Measurements from ENCODE around the gene SLC22A31. TPM values are rescaled to one million over a fixed set of nuclear protein-coding genes. Genes with fewer than 3 reads are reported as not detected.

The SLC22A31 gene
- total and polyA plus RNA-seq, 2 experiments from 2014 or later = 2.1 to 13.8 TPM

DNA sequence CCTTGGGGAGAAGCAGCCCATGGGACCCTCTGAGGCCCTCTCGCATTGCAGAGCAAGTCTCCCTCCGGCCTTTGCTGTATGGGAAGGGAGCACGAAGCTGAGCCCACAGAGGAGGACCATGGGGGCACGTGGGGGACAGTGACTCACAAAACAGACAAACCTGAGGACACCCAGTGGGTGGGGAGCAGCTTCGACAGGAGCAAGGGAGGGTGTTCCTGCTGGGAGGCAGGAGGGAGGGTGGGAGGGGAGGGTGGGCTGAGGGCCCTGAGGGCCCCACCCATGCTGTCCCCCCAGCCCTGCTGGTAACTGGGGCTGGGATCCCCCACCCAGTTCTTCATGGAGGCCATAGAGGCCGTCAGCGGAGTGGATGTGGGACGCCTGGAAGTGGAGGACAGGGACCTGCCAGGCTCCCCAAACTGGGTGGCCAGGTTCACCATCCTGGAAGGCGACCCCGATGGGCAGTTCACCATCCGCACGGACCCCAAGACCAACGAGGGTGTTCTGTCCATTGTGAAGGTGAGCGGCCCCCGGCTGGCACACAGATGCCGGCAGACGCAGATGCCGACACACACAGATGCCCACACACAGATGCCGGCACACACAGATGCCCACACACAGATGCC lies 12.5 kb downstream of the SLC22A31 start:
- Mint-ChIP-seq H3K27ac (no peak overlapping the region), H3K4me3 (no peak overlapping the region)
- H3K4me3 ChIP-seq = no peak overlapping the region

More for the DNA sequence above, 12.5 kb downstream of the SLC22A31 start:
- no peaks in the 10 kb centered on the region for H3K4me1 ChIP-seq (ENCODE audit: insufficient read depth)
- no peaks in the 10 kb centered on the region for H3K36me3 Mint-ChIP-seq (ENCODE audit: low read depth)
- no peaks in the 10 kb centered on the region for H3F3A ChIP-seq (replicated peaks; ENCODE audit: low read depth)
- no peaks in the 10 kb centered on the region for H3K4me1 Mint-ChIP-seq
- H3K27me3 Mint-ChIP-seq (ENCODE audit: insufficient read depth, low read depth, poor library complexity) = peaks cover 12% of the 10 kb centered on the region
- no peak overlapping the region for H2AFZ ChIP-seq
- H3K9me2 ChIP-seq (ENCODE audit: insufficient read depth) = no peaks in the 10 kb centered on the region
- TF ChIP-seq NANOG (IDR thresholded peaks at IDR 0.05; ENCODE audit: borderline replicate concordance) = no peak
- TF ChIP-seq ZNF462 (CRISPR knock-in tag; IDR thresholded peaks at IDR 0.05) = no peak
- H3K4me2 ChIP-seq = no peak overlapping the region
- no peaks in the 10 kb centered on the region for H3K79me2 ChIP-seq (replicated peaks; ENCODE audit: insufficient read depth)
- no peaks in the 10 kb centered on the region for H3K36me3 ChIP-seq (ENCODE audit: insufficient read depth)
- H3K27me3 ChIP-seq (ENCODE audit: insufficient read depth) = no peaks in the 10 kb centered on the region
- ATAC-seq (no peak), DNase-seq (ENCODE audit: low spot score) (no peak)
- H3K27ac ChIP-seq (ENCODE audit: low read depth) = no peak overlapping the region
- peaks cover 8% of the 10 kb centered on the region; the same call in 2 of the 3 replicates for H3K9me3 Mint-ChIP-seq
- no peaks in the 10 kb centered on the region for H4K20me1 ChIP-seq (replicated peaks; ENCODE audit: insufficient read depth)

Measured in GM23338 (cell line).